Glutamatergic neuron (in vitro differentiated cells): Measurements from ENCODE around the gene SPOCD1. TPM values are rescaled to one million over a fixed set of nuclear protein-coding genes. Genes with fewer than 3 reads are reported as not detected.

Experiments
- DNase-seq: peaks from one replicate; pipeline ENCODE4 v3.0.0; 2022
- H3K27ac Mint-ChIP-seq: one replicate; pipeline ENCODE4 v1.8.0; 2020; ENCODE audit warnings: mild to moderate bottlenecking, mixed read lengths, inconsistent platforms; ENCODE audit not compliant: unreplicated experiment
- H3K27me3 Mint-ChIP-seq: one replicate; pipeline ENCODE4 v1.8.0; 2020; ENCODE audit warnings: mild to moderate bottlenecking, moderate library complexity, mixed read lengths, inconsistent platforms; ENCODE audit not compliant: unreplicated experiment
- H3K36me3 Mint-ChIP-seq: one replicate; pipeline ENCODE4 v1.8.0; 2020; ENCODE audit warnings: mild to moderate bottlenecking, mixed read lengths, inconsistent platforms; ENCODE audit not compliant: unreplicated experiment
- H3K4me1 Mint-ChIP-seq: one replicate; pipeline ENCODE4 v1.8.0; 2020; ENCODE audit warnings: mild to moderate bottlenecking, low read depth, mixed read lengths, inconsistent platforms; ENCODE audit not compliant: unreplicated experiment
- H3K4me3 Mint-ChIP-seq: one replicate; pipeline ENCODE4 v1.8.0; 2020; ENCODE audit warnings: mild to moderate bottlenecking, mixed read lengths, inconsistent platforms; ENCODE audit not compliant: unreplicated experiment
- H3K9me3 Mint-ChIP-seq: one replicate; pipeline ENCODE4 v1.8.0; 2020; ENCODE audit warnings: mild to moderate bottlenecking, moderate library complexity, mixed read lengths, inconsistent platforms; ENCODE audit not compliant: unreplicated experiment
- CTCF ChIP-seq: fragments of 200-600 bp; sonication (generic); IDR thresholded peaks from one replicate; pipeline ENCODE4 v1.5.0; 2021; ENCODE audit not compliant: partially characterized antibody, unreplicated experiment
- total RNA-seq: library from RNA; stranded (reverse); fragmentation: NEBNext Ultra II Directional; extraction: Animal tissue kit (Norgen Biotek cat#: 25700); gene quantifications from one replicate; pipeline ENCODE4 v1.2.1, GENCODE V29; 2021; ENCODE audit not compliant: unreplicated experiment

SPOCD1 gene
- total RNA-seq, 1 donor from 2014 or later: 0.74 TPM

GRCh38 chr1:31786366-31787060 is 29.3 kb downstream of the SPOCD1 start:
- Mint-ChIP-seq H3K4me3 (no peak overlapping the region), H3K27ac (no peak overlapping the region), H3K9me3 (peaks cover 4% of the 10 kb centered on the region), H3K4me1 (peaks cover 25% of the 10 kb centered on the region), H3K36me3 (no peaks in the 10 kb centered on the region), H3K27me3 (peaks cover 7% of the 10 kb centered on the region)
- peak; percentile 10 for DNase-seq
- TF ChIP-seq CTCF: no peak

GRCh38 chr1:31785947-31786290 is 29.9 kb downstream of the SPOCD1 start:
- TF ChIP-seq CTCF: no peak
- H3K4me1 Mint-ChIP-seq: peaks cover 30% of the 10 kb centered on the region
- H3K4me3 Mint-ChIP-seq: no peak overlapping the region
- DNase-seq: no peak
- H3K27me3 Mint-ChIP-seq: peaks cover 7% of the 10 kb centered on the region
- no peak overlapping the region for H3K27ac Mint-ChIP-seq
- peaks cover 4% of the 10 kb centered on the region for H3K9me3 Mint-ChIP-seq
- H3K36me3 Mint-ChIP-seq: no peaks in the 10 kb centered on the region

- Mint-ChIP-seq H3K9me3 (peaks cover 4% of the 10 kb centered on the region), H3K4me3 (no peak overlapping the region), H3K27me3 (peaks cover 7% of the 10 kb centered on the region), H3K4me1 (peaks cover 34% of the 10 kb centered on the region), H3K36me3 (no peaks in the 10 kb centered on the region), H3K27ac (no peak overlapping the region)
- no peak for TF ChIP-seq CTCF
- peak; percentile 49 for DNase-seq
Measured at GRCh38 chr1:31785020-31785946, 30.5 kb downstream of the SPOCD1 start.

- Mint-ChIP-seq H3K4me3 (peak overlapping the region; percentile 5), H3K9me3 (peaks cover 2% of the 10 kb centered on the region), H3K36me3 (no peaks in the 10 kb centered on the region), H3K4me1 (peaks cover 32% of the 10 kb centered on the region), H3K27ac (no peak overlapping the region), H3K27me3 (peaks cover 6% of the 10 kb centered on the region)
- no peak for DNase-seq
- TF ChIP-seq CTCF: no peak
Measured at GRCh38 chr1:31784356-31785019, 31.3 kb downstream of the SPOCD1 start.
